Peyer's patch (tissue), 4 donors: ENCODE data around the gene TMEM187.

Experiments used
- CTCF ChIP-seq, 6 experiments: fragments of 450-650 bp in 4 of 6; fragments of 200-600 bp in 2 of 6; sonication (generic) in 1 of 6; IDR thresholded peaks; one replicate each; pipeline ENCODE4 v1.5.1; 2017 to 2019; ENCODE audit warnings: antibody characterized with exemption in 6 of 6, mild to moderate bottlenecking in 3 of 6, moderate library complexity in 1 of 6
- POLR2A ChIP-seq, 2 donors: fragments of 450-650 bp; IDR thresholded peaks; one replicate each; pipeline ENCODE4 v1.5.1; 2017; ENCODE audit warnings: antibody characterized with exemption in 2 of 2, mild to moderate bottlenecking in 2 of 2, moderate library complexity in 2 of 2

DNA sequence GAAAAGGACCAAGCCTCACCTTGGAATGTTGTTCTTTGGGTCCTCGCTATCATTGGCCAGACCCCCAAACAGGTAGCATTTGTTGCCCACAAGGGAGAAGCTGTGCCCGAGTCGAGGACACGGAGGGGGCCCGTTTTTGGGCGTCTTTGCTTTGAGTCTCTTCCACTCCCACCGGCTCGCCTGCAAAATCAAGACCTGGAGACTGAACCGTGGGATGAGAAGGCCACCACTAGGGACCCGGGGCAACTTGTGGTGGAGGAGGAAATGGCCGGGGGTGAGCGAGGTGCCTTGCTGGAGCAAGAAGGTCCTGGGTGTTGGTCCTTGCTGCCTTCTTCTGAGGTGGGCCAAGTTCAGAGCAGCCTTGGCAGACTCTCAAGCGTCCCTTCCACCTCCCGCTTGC, 8.4 kb upstream of the TMEM187 start:
- TF ChIP-seq CTCF (IDR thresholded peaks at IDR 0.05) (no peak), POLR2A (IDR thresholded peaks at IDR 0.05) (no peak)
